GM10266 (cell line): ENCODE measurements around the gene FAM43A.

Source experiments
- DNase-seq: peaks from one replicate; pipeline ENCODE4 v3.0.0; 2012; ENCODE audit errors: extremely low spot score
- CTCF ChIP-seq: IDR thresholded peaks from 2 replicates; pipeline ENCODE4 v1.5.1; 2012; ENCODE audit warnings: mild to moderate bottlenecking, low read depth; ENCODE audit not compliant: control insufficient read depth, insufficient read depth; ENCODE audit errors: missing control alignments

Gene FAM43A

DNA sequence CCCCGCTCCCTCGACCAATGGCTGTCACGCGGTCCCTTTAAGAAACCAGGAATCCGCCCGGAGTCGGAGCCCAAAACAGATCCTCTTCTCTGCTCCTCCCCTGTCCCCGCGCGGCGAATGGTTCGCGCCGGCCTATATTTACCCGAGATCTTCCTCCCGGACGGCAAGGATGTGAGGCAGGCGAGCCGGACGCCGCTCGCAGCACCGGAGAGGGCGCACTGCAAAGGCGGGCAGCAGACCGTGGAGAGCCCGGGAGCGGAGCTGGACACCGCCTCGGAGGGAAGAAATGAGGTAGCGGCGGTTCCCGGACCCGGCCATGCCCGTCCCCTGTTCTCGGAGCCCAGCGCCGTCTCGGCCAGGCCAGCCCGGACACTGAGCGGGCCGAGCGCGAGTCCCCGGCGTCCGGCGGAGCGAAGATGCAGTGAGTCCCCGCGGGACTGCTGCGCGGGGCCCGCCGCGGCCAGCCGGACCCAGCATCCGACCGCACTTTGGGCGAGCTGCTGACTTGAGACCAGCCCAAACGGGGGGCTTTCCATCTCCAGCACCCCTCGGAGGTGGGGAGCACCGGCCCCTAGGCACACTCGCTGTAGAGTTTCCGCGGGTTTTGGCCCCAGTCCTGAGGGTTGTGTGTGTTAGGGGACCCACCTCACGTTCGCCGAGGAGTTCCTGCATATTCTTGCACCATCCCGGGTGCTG lies at the start of gene FAM43A:
Gene FAM43A, plus strand, starts transcription at position 166 of the 696 bp plus-strand sequence. CDS start 944 bp downstream, outside the sequence.
- peak; percentile 92 for DNase-seq
- peak; percentile 40 for TF ChIP-seq CTCF

GRCh38 chr3:194637066-194637465 lies 48.6 kb upstream of the FAM43A start:
- no peak for TF ChIP-seq CTCF
- DNase-seq: no peak

- DNase-seq: no peak
- TF ChIP-seq CTCF: no peak
Measured at GRCh38 chr3:194637541-194638400, 47.9 kb upstream of the FAM43A start.

DNA sequence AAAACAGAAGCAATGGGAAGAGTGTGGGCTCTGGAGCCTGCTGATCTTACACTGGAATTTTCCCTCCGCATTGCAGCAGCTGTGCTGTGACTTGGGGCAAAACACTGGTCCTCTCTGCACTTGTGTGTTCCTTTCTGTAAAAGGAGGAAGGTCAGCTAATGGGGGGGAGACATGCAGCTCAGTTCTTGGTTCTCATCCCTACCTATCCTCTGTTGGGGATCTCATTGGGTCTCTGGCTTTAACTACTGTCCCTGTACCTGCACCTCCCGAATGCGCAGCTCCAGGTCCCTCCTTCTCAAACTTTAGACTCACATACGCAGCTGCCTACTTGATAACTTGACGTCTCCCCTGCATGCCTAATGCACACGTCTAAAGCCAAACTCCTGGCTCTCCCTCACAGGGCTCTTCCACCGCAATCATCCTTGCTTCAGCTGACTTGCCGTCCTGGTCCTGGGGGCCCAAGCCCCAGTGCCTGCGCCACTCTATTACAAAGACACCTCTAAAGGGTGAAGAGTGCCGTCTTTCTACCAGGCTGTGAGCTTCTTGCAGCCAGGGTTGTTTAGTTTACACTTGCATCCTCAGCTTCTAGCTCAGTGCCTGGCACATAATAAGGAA lies 46.6 kb upstream of the FAM43A start:
- no peak for DNase-seq
- TF ChIP-seq CTCF: no peak

DNA sequence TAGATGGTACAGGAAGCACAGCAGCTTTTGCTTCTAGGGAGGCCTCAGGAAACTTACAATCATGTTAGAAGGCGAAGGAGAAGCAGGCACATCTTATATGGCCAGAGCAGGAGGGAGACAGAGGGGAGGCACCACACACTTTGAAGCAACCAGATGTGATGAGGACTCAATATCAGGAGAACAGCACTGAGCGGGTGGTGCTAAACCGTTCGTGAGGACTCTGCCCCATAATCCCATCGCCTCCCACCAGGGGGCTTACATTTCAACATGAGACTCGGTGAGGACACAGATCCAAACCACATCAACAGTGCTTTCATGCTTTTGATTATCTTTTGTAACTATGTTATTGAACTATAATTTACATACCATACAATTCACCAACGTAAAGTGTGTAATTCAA lies 44.9 kb upstream of the FAM43A start:
- TF ChIP-seq CTCF: no peak
- DNase-seq: no peak

DNA sequence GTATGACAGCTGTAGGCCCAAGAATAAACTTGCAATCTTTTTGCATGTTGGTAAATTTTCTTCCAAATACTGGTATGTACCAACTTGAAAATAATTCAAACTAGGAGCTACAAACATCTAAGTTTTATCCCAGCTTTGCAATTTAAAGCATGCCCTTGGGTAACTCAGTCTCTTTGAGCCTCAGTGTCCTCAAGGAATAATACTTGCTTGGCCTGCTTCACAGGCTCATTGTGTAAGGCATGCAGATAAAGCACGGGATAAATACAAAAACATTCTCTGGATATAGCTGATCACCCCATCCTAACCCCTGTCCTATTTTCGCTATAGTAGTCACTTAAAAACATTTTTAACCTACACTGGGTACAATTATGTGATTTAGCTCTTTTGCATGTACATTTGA lies 42.9 kb upstream of the FAM43A start:
- TF ChIP-seq CTCF: no peak
- no peak for DNase-seq
